Erythroblast (primary cell): ENCODE data around the gene RPGRIP1L.

Source experiments
- GATA1 ChIP-seq: IDR thresholded peaks from 2 replicates; pipeline ENCODE4 v1.6.1; 2011; ENCODE audit warnings: low read depth, mild to moderate bottlenecking, control low read depth, low read length, moderate library complexity
- POLR2A ChIP-seq: IDR thresholded peaks from 2 replicates; pipeline ENCODE4 v1.6.1; 2011; ENCODE audit warnings: mild to moderate bottlenecking, low read length

- TF ChIP-seq POLR2A: no peak
- TF ChIP-seq GATA1: no peak
Measured at GRCh38 chr16:53654946-53655345, 48.7 kb downstream of the RPGRIP1L start.
